H1 (cell line): ENCODE data around the gene RAD23A. TPM values are rescaled to one million over a fixed set of nuclear protein-coding genes. Genes with fewer than 3 reads are reported as not detected.

Experiments used
- BCL11A ChIP-seq, 2 experiments: IDR thresholded peaks; one replicate each; pipeline ENCODE4 v1.6.1; 2011; ENCODE audit warnings: low read depth in 2 of 2, low read length in 2 of 2, mild to moderate bottlenecking in 2 of 2
- NRF1 ChIP-seq: IDR thresholded peaks from 2 replicates; pipeline ENCODE4 v1.6.1; 2011; ENCODE audit warnings: mild to moderate bottlenecking, low read depth, low read length, improper control_type of control experiment
- SP1 ChIP-seq: IDR thresholded peaks from 2 replicates; pipeline ENCODE4 v1.6.1; 2011; ENCODE audit warnings: low read depth, low read length
- polyA plus RNA-seq, 7 experiments: library from polyadenylated mRNA; depleted of rRNA in 3 of 7; stranded (reverse) in 5 of 7; unstranded in 2 of 7; fragments of >200 nt in 5 of 7; fragments of 200-250 nt in 2 of 7; gene quantifications; 1 replicate in 5 of 7; 2 replicates in 1 of 7; 4 replicates in 1 of 7; pipeline versions ENCODE4 v1.2.1 to v1.2.3, GENCODE V29; 2011 to 2013; ENCODE audit warnings: missing spikeins in 2 of 7, mixed read lengths in 2 of 7
- total RNA-seq: library from RNA; stranded (reverse); fragmentation: NEBNext Ultra II Directional; extraction: Animal tissue kit (Norgen Biotek cat#: 25700); gene quantifications from 2 replicates; pipeline ENCODE4 v1.2.1, GENCODE V29; 2021

Gene RAD23A
- total and polyA plus RNA-seq, 2 of the 8 experiments (the other 6 are each of a cell fraction or from before 2014, with no cell fraction given) = 40.0 to 76.1 TPM

DNA sequence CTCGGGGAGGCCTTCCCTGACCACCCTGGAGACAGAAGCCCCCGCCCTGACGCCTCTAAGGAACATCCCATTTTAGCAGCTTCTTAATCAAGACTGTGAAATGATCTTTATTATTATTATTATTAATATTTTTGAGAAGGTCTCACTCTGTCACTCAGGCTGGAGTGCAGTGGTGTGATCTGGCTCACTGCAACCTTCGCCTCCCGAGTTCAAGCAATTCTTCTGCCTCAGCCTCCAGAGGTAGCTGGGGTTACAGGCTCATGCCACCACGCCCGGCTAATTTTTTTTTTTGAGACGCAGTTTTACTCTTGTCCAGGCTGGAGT, 20.1 kb downstream of the RAD23A start (continued):
- TF ChIP-seq BCL11A (IDR thresholded peaks at IDR 0.05; ENCODE audit: low read depth in 2 of 2, low read length in 2 of 2) (no peak), SP1 (no peak), NRF1 (no peak)
- TF ChIP-seq, all 59 proteins: peak for 0
